Spleen (tissue), 11 donors: ENCODE results near the gene SMG6. TPM values are rescaled to one million over a fixed set of nuclear protein-coding genes. Genes with fewer than 3 reads are reported as not detected.
"Not testable (repeated sequence)": the region's sequence is repeated elsewhere in the genome, so short reads cannot be mapped to it uniquely, and the experiment has no call there.

ENCODE experiments used
- DNase-seq: peaks from one replicate; pipeline ENCODE4 v3.0.0-alpha.2; 2020
- H3K27ac ChIP-seq, 8 donors: fragments of 200-600 bp; sonication (generic) in 7 of 8; 1 replicate in 4 of 8; 2 replicates in 4 of 8; pipeline versions ENCODE4 v1.5.0 to v1.8.0; 2016 to 2021; ENCODE audit warnings: inconsistent platforms in 4 of 8, mild to moderate bottlenecking in 4 of 8, moderate library complexity in 1 of 8
- H3K27me3 ChIP-seq, 7 donors: fragments of 200-600 bp; sonication (generic) in 6 of 7; replicated peaks in 1 of 7; 1 replicate in 4 of 7; 2 replicates in 3 of 7; pipeline versions ENCODE4 v1.5.0 to v1.8.0; 2016 to 2021; ENCODE audit warnings: inconsistent platforms in 3 of 7, mild to moderate bottlenecking in 1 of 7
- H3K36me3 ChIP-seq, 6 donors: fragments of 200-600 bp; sonication (generic) in 5 of 6; 1 replicate in 4 of 6; 2 replicates in 2 of 6; pipeline versions ENCODE4 v1.5.0 to v1.8.0; 2016 to 2021; ENCODE audit warnings: inconsistent platforms in 2 of 6
- H3K4me1 ChIP-seq, 6 donors: fragments of 200-600 bp; sonication (generic) in 5 of 6; 1 replicate in 3 of 6; 2 replicates in 3 of 6; pipeline versions ENCODE4 v1.5.0 to v1.8.0; 2016 to 2021; ENCODE audit warnings: inconsistent platforms in 3 of 6
- H3K4me3 ChIP-seq, 8 donors: fragments of 200-600 bp; sonication (generic) in 7 of 8; 1 replicate in 4 of 8; 2 replicates in 4 of 8; pipeline versions ENCODE4 v1.5.0 to v1.8.0; 2016 to 2021; ENCODE audit warnings: inconsistent platforms in 4 of 8, mild to moderate bottlenecking in 4 of 8, moderate library complexity in 2 of 8
- H3K9me3 ChIP-seq, 8 donors: fragments of 200-600 bp; sonication (generic) in 7 of 8; 1 replicate in 4 of 8; 2 replicates in 4 of 8; pipeline versions ENCODE4 v1.5.0 to v1.8.0; 2016 to 2021; ENCODE audit warnings: inconsistent platforms in 4 of 8
- POLR2A ChIP-seq, 3 donors: fragments of 450-650 bp; IDR thresholded peaks; one replicate each; pipeline ENCODE4 v1.5.1; 2017; ENCODE audit warnings: antibody characterized with exemption in 3 of 3, mild to moderate bottlenecking in 1 of 3
- POLR2AphosphoS5 ChIP-seq, 3 donors: sonication (generic); formaldehyde crosslinking; IDR thresholded peaks; one replicate each; pipeline ENCODE4 v1.5.1; 2017; ENCODE audit warnings: antibody characterized with exemption in 3 of 3
- WGBS, 5 donors: extraction: QIAGEN DNeasy Blood & Tissue Kit in 3 of 5; methylation state at CpG; one replicate each; pipeline versions ENCODE4 v1.1.5 to v1.1.7; 2013 to 2018; 5-methylcytosine and 5-hydroxymethylcytosine counted together
- intact Hi-C: fragments of 100-400 bp; cut with DNase I; formaldehyde crosslinking; loops from one replicate; pipeline ENCODE4 v1.15.0; 2023; ENCODE audit warnings: low total_unique reads
- polyA plus RNA-seq, 3 donors: library from polyadenylated mRNA; stranded (reverse); fragments of 200-250 nt; gene quantifications; one replicate each; pipeline ENCODE4 v1.2.1, GENCODE V29; 2013
- total RNA-seq, 7 donors: library from RNA; depleted of rRNA in 3 of 7; stranded (reverse); fragments of >200 nt in 3 of 7; fragmentation: NEBNext Ultra II Directional in 4 of 7; extraction: Animal tissue kit (Norgen Biotek cat#: 25700) in 4 of 7; gene quantifications; one replicate each; pipeline versions ENCODE4 v1.1.0 to v1.2.1, GENCODE V29; 2016 to 2021
- TF ChIP-seq, protein P1 (sequence below), 11 experiments: fragments of 200-600 bp in 7 of 11; fragments of 450-650 bp in 4 of 11; sonication (generic) in 4 of 11; IDR thresholded peaks in 8 of 11; conservative IDR thresholded peaks in 3 of 11; 1 replicate in 7 of 11; 2 replicates in 4 of 11; pipeline versions ENCODE4 v1.4.0 to v1.8.0; 2016 to 2021; ENCODE audit warnings: antibody characterized with exemption in 11 of 11, inconsistent platforms in 4 of 11, mild to moderate bottlenecking in 1 of 11
- donor health status: healthy with polysubstance abuse.
- donor health status: DM: no; HTN: no; CAD: no; lungs with moderate emphysema.
- donor health status: DM: no; HTN: no; CAD: no.
- donor health status: Bipolar disorder and iron deficiency.
- donor health status: healthy.
- donor health status: DM: no; HTN: no; CAD: no.
- donor health status: DM: yes; HTN: yes; CAD: no.

The SMG6 gene
- total and polyA plus RNA-seq, 10 donors = 9.7 to 44.2 (median 28.0) TPM

DNA sequence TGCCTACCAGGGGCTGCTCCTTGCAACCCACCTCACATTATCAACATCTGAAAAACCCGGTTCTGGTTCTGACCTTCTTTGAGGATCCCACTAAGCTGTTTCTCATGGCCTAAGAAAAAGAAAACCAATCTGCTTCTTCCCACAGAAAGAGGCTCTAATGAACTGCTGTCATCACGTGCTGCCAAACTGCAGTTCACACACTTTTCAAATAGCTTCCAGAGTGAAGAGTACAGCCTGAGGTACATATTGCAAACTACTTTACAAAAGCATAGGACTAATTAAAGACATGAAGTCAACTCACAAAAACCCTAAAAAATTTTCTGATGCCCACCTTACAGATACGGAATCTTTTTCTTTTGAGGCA lies 36.7 kb downstream of the SMG6 start:
- Histone ChIP-seq H3K4me3 (peak overlapping the region in 1 of 8 donors; percentile 39), H3K27ac (peak overlapping the region; percentile 64 to 91 (median 82)), H3K27me3 (no peaks in the 10 kb centered on the region), H3K36me3 (peaks cover 0 to 58% (median 0%) of the 10 kb centered on the region in 6 donors), H3K9me3 (no peaks in the 10 kb centered on the region), H3K4me1 (peaks cover 21 to 87% (median 51%) of the 10 kb centered on the region in 6 donors)
- TF ChIP-seq POLR2A (IDR thresholded peaks at IDR 0.05) (no peak), POLR2AphosphoS5 (IDR thresholded peaks at IDR 0.05) (no peak)
- TF ChIP-seq, protein P1, sequence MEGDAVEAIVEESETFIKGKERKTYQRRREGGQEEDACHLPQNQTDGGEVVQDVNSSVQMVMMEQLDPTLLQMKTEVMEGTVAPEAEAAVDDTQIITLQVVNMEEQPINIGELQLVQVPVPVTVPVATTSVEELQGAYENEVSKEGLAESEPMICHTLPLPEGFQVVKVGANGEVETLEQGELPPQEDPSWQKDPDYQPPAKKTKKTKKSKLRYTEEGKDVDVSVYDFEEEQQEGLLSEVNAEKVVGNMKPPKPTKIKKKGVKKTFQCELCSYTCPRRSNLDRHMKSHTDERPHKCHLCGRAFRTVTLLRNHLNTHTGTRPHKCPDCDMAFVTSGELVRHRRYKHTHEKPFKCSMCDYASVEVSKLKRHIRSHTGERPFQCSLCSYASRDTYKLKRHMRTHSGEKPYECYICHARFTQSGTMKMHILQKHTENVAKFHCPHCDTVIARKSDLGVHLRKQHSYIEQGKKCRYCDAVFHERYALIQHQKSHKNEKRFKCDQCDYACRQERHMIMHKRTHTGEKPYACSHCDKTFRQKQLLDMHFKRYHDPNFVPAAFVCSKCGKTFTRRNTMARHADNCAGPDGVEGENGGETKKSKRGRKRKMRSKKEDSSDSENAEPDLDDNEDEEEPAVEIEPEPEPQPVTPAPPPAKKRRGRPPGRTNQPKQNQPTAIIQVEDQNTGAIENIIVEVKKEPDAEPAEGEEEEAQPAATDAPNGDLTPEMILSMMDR (IDR thresholded peaks at IDR 0.05 in 8 of 11, conservative IDR thresholded peaks at IDR 0.05 in 3 of 11) = no peak
- intact Hi-C loops = no loop called here
- no peak for DNase-seq
- WGBS, 5 donors = 56 to 63% (median 60%) methylated on average over 3 of the region's 3 CpGs

DNA sequence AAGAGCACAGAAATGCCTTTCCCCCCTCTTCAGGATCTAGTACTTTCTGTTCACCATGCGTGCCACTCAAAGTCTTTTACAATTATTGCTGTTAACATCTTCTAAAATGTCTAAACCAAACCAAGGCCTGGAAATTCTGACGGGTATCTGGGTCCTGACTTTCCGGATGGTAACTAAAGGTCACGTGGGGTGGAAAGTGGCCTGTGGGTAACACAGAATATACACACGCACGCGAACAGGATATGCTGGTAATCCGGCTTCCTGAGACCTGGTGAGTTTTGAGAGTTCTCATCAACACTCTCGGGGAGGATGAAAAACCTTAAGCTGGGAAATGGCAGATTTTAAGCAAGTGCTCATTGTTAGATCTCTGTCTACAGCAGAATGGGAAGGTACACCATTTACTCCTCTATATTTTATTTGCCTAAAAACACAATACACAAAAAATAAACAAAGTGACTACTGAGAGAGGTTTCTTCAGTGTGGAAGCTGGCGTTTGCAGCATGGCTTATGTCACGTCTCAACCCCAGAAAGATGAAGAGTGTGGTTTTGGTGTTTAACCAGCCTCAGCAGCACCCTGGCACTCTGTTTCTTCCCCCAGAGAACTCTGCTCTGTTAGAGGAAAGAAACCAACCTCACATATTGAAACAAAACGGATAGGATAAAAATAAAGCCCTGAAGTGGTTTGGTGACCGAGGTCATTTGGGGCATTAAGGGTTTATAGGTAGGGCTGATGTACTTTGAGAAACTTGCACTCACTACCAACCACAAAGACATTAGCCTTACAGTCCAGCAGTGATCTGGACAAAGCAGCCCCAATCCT lies 37.3 kb downstream of the SMG6 start:
- H3K4me3 ChIP-seq = peak overlapping the region in 1 of 8 donors; percentile 39
- peak; percentile 81 for DNase-seq
- 29 to 35% (median 34%) methylated on average over 13 of the region's 13 CpGs for WGBS, 5 donors
- no peaks in the 10 kb centered on the region for H3K27me3 ChIP-seq
- H3K4me1 ChIP-seq = peaks cover 21 to 87% (median 53%) of the 10 kb centered on the region in 6 donors
- peaks cover 0 to 58% (median 0%) of the 10 kb centered on the region in 6 donors for H3K36me3 ChIP-seq
- TF ChIP-seq, protein P1 (IDR thresholded peaks at IDR 0.05 in 8 of 11, conservative IDR thresholded peaks at IDR 0.05 in 3 of 11) = no peak
- peak in 1 of 3 donors; percentile 76 for TF ChIP-seq POLR2AphosphoS5 (IDR thresholded peaks at IDR 0.05)
- TF ChIP-seq POLR2A (IDR thresholded peaks at IDR 0.05) = no peak
- H3K9me3 ChIP-seq = no peaks in the 10 kb centered on the region
- intact Hi-C loops = no loop called here
- H3K27ac ChIP-seq = peak overlapping the region; percentile 64 to 91 (median 82)

DNA sequence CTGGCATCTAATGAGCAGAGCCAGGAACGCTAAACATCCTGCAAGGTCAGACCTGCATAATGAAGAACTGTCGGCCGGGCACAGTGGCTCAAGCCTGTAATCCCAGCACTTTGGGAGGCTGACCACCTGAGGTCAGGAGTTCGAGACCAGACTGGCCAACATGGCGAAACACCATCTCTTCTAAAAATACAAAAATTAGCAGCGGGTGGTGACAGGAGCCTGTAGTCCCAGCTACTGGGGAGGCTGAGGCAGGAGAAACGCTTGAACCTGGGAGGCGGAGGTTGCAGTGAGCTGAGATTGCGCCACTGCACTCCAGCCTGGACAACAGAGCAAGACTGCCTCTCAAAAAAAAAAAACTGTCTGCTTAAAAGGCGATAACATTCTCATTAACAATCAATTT lies 38.4 kb downstream of the SMG6 start:
- DNase-seq, H3K9me3 ChIP-seq, intact Hi-C loops, H3K4me3 ChIP-seq, H3K27me3 ChIP-seq: not testable (repeated sequence)
- 91 to 93% (median 92%) methylated on average over 10 of the region's 10 CpGs for WGBS, 5 donors
- Histone ChIP-seq H3K4me1 (peaks cover 21 to 87% (median 60%) of the 10 kb centered on the region in 6 donors), H3K27ac (peak overlapping the region; percentile 64 to 91 (median 82)), H3K36me3 (peaks cover 0 to 56% (median 0%) of the 10 kb centered on the region in 6 donors)

DNA sequence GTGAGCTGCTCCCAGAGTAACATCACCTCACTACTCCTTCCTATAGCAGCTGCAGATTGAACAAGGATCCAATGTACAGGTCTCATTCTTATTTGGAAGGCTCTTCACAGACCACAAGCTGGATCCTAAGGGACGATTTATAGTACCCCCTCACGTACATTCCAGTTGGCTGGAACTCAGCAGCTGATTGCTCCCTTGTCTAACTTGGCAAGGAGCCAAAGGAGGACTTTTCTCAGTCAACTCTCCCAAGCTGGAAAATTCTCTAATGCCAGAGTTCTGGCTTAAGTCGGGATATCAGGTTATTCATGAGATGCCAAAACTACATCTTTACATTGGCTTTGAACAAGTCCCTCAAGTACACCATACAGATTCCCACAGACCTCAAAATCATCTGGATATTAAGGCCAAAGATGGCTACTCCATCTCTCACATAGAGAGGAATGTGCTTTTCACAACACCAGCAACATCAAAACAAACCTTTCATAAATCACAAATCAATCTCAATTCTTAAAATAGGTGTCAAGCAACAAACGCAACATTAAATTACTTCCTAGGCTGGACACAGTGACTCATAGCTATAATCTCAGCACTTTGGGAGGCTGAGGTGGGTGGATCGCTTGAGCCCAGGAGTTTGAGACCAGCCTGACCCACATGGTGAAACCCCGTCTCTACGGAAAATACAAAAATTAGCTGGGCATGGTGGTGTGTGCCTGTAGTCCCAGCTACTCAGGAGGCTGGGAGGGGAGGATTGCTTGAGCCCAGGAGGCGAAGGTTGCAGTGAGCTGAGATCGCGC lies 39.3 kb downstream of the SMG6 start:
- H3K4me1 ChIP-seq = peaks cover 26 to 95% (median 68%) of the 10 kb centered on the region in 6 donors

More for the DNA sequence above, 39.3 kb downstream of the SMG6 start:
- DNase-seq = no peak
- TF ChIP-seq POLR2A (IDR thresholded peaks at IDR 0.05) (no peak), POLR2AphosphoS5 (IDR thresholded peaks at IDR 0.05) (no peak)
- TF ChIP-seq, protein P1 (IDR thresholded peaks at IDR 0.05 in 8 of 11, conservative IDR thresholded peaks at IDR 0.05 in 3 of 11) = no peak
- peaks cover 0 to 56% (median 0%) of the 10 kb centered on the region in 6 donors for H3K36me3 ChIP-seq
- intact Hi-C loops = no loop called here
- H3K27ac ChIP-seq = peak overlapping the region in 7 of 8 donors; percentile 80 to 91 (median 83)
- H3K9me3 ChIP-seq = no peaks in the 10 kb centered on the region
- no peak overlapping the region for H3K4me3 ChIP-seq
- H3K27me3 ChIP-seq = no peaks in the 10 kb centered on the region
- 87 to 90% (median 88%) methylated on average over 10 of the region's 10 CpGs for WGBS, 5 donors
